Measurements from ENCODE around the gene TTC1.
A peak's percentile ranks its signal among the peaks of the same experiment; 100 is the strongest.
"Not testable (repeated sequence)": the region's sequence is repeated elsewhere in the genome, so short reads cannot be mapped to it uniquely, and the experiment has no call there.

The TTC1 gene

GRCh38 chr5:160011471-160011870 is 2.5 kb downstream of the TTC1 start:
- Histone ChIP-seq H3K18ac (ENCODE audit: low read length) (no peak overlapping the region), H3K4me1 (ENCODE audit: control insufficient read depth in 1 of 2, insufficient read depth in 2 of 2, low read length in 2 of 2) (peaks cover 3 to 6% of the 10 kb centered on the region in 2 experiments), H2AK5ac (ENCODE audit: low read length) (no peak overlapping the region), H3K79me1 (ENCODE audit: low read length) (no peaks in the 10 kb centered on the region), H2BK120ac (ENCODE audit: insufficient read depth, low read length, poor library complexity) (no peak overlapping the region), H4K12ac (ENCODE audit: low read depth, low read length) (no peak overlapping the region), H3K23ac (ENCODE audit: low read length) (no peak overlapping the region), H3K4me2 (ENCODE audit: low read length) (no peak overlapping the region), H3K9me3 (ENCODE audit: insufficient read depth, low read depth, low read length) (no peaks in the 10 kb centered on the region), H2BK12ac (ENCODE audit: low read length) (no peak overlapping the region), H3K9ac (ENCODE audit: low read length) (no peak overlapping the region), H3K36me3 (ENCODE audit: control insufficient read depth in 1 of 2, insufficient read depth in 2 of 2, low read length in 2 of 2) (peaks cover 4 to 9% of the 10 kb centered on the region in 2 experiments), H3K27ac (ENCODE audit: low read depth, low read length) (no peak overlapping the region), H3K79me2 (ENCODE audit: control insufficient read depth, insufficient read depth, low read length, poor library complexity) (peaks cover 5% of the 10 kb centered on the region), H2AFZ (ENCODE audit: insufficient read depth, low read length, poor library complexity) (no peak overlapping the region), H3K14ac (ENCODE audit: low read length) (no peak overlapping the region), H2BK5ac (ENCODE audit: low read depth, low read length, poor library complexity) (no peak overlapping the region), H4K8ac (ENCODE audit: low read depth, low read length) (no peak overlapping the region), H3K4ac (ENCODE audit: low read depth, low read length) (no peak overlapping the region), H3K4me3 (ENCODE audit: low read depth, low read length) (no peak overlapping the region), H3K27me3 (ENCODE audit: insufficient read depth, low read length) (no peaks in the 10 kb centered on the region), H4K91ac (ENCODE audit: low read depth, low read length) (no peak overlapping the region)
- peak in 1 of 2 donors; percentile 52 for DNase-seq

DNA sequence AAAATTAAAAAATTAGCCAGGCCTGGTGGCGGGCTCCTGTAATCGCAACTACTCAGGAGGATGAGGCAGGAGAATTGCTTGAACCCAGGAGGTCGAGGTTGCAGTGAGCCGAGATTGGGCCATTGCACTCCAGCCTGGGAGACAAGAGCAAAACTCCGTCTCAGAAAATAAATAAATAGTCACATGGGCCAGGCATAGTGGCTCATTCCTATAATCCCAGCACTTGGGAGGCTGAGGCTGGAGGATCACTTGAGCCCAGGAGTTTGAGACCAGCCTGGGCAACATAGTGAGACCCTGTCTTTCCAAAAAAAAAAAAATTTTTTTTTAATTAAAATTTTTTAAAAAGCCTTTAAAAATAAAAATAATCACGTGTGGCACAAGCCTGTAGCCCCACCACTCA is 5.3 kb downstream of the TTC1 start:
- no CpG with 5 or more reads among the region's 6 CpGs for WGBS (ENCODE audit: extremely low coverage, insufficient coverage, insufficient read length)
- H2BK5ac ChIP-seq (ENCODE audit: low read depth, low read length, poor library complexity); H3K27ac ChIP-seq (ENCODE audit: low read depth, low read length); H3K36me3 ChIP-seq (ENCODE audit: control insufficient read depth in 1 of 2, insufficient read depth in 2 of 2, low read length in 2 of 2); H4K8ac ChIP-seq (ENCODE audit: low read depth, low read length); H2AK5ac ChIP-seq (ENCODE audit: low read length); H3K4me3 ChIP-seq (ENCODE audit: low read depth, low read length); H2BK120ac ChIP-seq (ENCODE audit: insufficient read depth, low read length, poor library complexity); H2BK12ac ChIP-seq (ENCODE audit: low read length); H2AFZ ChIP-seq (ENCODE audit: insufficient read depth, low read length, poor library complexity); H4K91ac ChIP-seq (ENCODE audit: low read depth, low read length); H3K4ac ChIP-seq (ENCODE audit: low read depth, low read length); H3K18ac ChIP-seq (ENCODE audit: low read length); H4K12ac ChIP-seq (ENCODE audit: low read depth, low read length); H3K4me1 ChIP-seq (ENCODE audit: control insufficient read depth in 1 of 2, insufficient read depth in 2 of 2, low read length in 2 of 2); DNase-seq; H3K4me2 ChIP-seq (ENCODE audit: low read length); H3K14ac ChIP-seq (ENCODE audit: low read length); H3K27me3 ChIP-seq (ENCODE audit: insufficient read depth, low read length); H3K9me3 ChIP-seq (ENCODE audit: insufficient read depth, low read depth, low read length); H3K79me2 ChIP-seq (ENCODE audit: control insufficient read depth, insufficient read depth, low read length, poor library complexity); H3K23ac ChIP-seq (ENCODE audit: low read length); H3K79me1 ChIP-seq (ENCODE audit: low read length); H3K9ac ChIP-seq (ENCODE audit: low read length): not testable (repeated sequence)

- Histone ChIP-seq H3K27ac (ENCODE audit: low read depth, low read length) (no peak overlapping the region), H3K14ac (ENCODE audit: low read length) (no peak overlapping the region), H2BK12ac (ENCODE audit: low read length) (no peak overlapping the region), H3K4me2 (ENCODE audit: low read length) (no peak overlapping the region), H2BK120ac (ENCODE audit: insufficient read depth, low read length, poor library complexity) (no peak overlapping the region), H3K18ac (ENCODE audit: low read length) (no peak overlapping the region), H3K27me3 (ENCODE audit: insufficient read depth, low read length) (no peaks in the 10 kb centered on the region), H3K4me3 (ENCODE audit: low read depth, low read length) (no peak overlapping the region), H2BK5ac (ENCODE audit: low read depth, low read length, poor library complexity) (no peak overlapping the region), H3K23ac (ENCODE audit: low read length) (no peak overlapping the region), H2AFZ (ENCODE audit: insufficient read depth, low read length, poor library complexity) (no peak overlapping the region), H3K4ac (ENCODE audit: low read depth, low read length) (no peak overlapping the region), H3K36me3 (ENCODE audit: control insufficient read depth in 1 of 2, insufficient read depth in 2 of 2, low read length in 2 of 2) (peaks cover 4 to 9% of the 10 kb centered on the region in 2 experiments), H3K9me3 (ENCODE audit: insufficient read depth, low read depth, low read length) (no peaks in the 10 kb centered on the region), H4K12ac (ENCODE audit: low read depth, low read length) (no peak overlapping the region), H3K79me1 (ENCODE audit: low read length) (no peaks in the 10 kb centered on the region), H3K79me2 (ENCODE audit: control insufficient read depth, insufficient read depth, low read length, poor library complexity) (no peaks in the 10 kb centered on the region), H2AK5ac (ENCODE audit: low read length) (no peak overlapping the region), H3K4me1 (ENCODE audit: control insufficient read depth in 1 of 2, insufficient read depth in 2 of 2, low read length in 2 of 2) (no peaks in the 10 kb centered on the region), H3K9ac (ENCODE audit: low read length) (no peak overlapping the region), H4K8ac (ENCODE audit: low read depth, low read length) (no peak overlapping the region), H4K91ac (ENCODE audit: low read depth, low read length) (no peak overlapping the region)
- no CpG with 5 or more reads among the region's 2 CpGs for WGBS (ENCODE audit: extremely low coverage, insufficient coverage, insufficient read length)
- no peak for DNase-seq
Measured at GRCh38 chr5:160018945-160019625, 10.1 kb downstream of the TTC1 start.

GRCh38 chr5:160020266-160020770 is 11.4 kb downstream of the TTC1 start:
- no peak for DNase-seq
- Histone ChIP-seq H2AK5ac (ENCODE audit: low read length) (no peak overlapping the region), H2BK120ac (ENCODE audit: insufficient read depth, low read length, poor library complexity) (no peak overlapping the region), H3K36me3 (ENCODE audit: control insufficient read depth in 1 of 2, insufficient read depth in 2 of 2, low read length in 2 of 2) (peaks cover 7% of the 10 kb centered on the region in 2 experiments), H3K4ac (ENCODE audit: low read depth, low read length) (no peak overlapping the region), H3K14ac (ENCODE audit: low read length) (no peak overlapping the region), H3K27ac (ENCODE audit: low read depth, low read length) (no peak overlapping the region), H3K23ac (ENCODE audit: low read length) (no peak overlapping the region), H4K8ac (ENCODE audit: low read depth, low read length) (no peak overlapping the region), H2BK5ac (ENCODE audit: low read depth, low read length, poor library complexity) (no peak overlapping the region), H4K12ac (ENCODE audit: low read depth, low read length) (no peak overlapping the region), H3K27me3 (ENCODE audit: insufficient read depth, low read length) (no peaks in the 10 kb centered on the region), H3K4me1 (ENCODE audit: control insufficient read depth in 1 of 2, insufficient read depth in 2 of 2, low read length in 2 of 2) (no peaks in the 10 kb centered on the region), H3K79me1 (ENCODE audit: low read length) (no peaks in the 10 kb centered on the region), H3K9ac (ENCODE audit: low read length) (no peak overlapping the region), H3K18ac (ENCODE audit: low read length) (no peak overlapping the region), H3K4me3 (ENCODE audit: low read depth, low read length) (no peak overlapping the region), H3K4me2 (ENCODE audit: low read length) (no peak overlapping the region), H2BK12ac (ENCODE audit: low read length) (no peak overlapping the region), H3K79me2 (ENCODE audit: control insufficient read depth, insufficient read depth, low read length, poor library complexity) (no peaks in the 10 kb centered on the region), H4K91ac (ENCODE audit: low read depth, low read length) (no peak overlapping the region), H3K9me3 (ENCODE audit: insufficient read depth, low read depth, low read length) (no peaks in the 10 kb centered on the region), H2AFZ (ENCODE audit: insufficient read depth, low read length, poor library complexity) (no peak overlapping the region)
- WGBS (ENCODE audit: extremely low coverage, insufficient coverage, insufficient read length): no CpG with 5 or more reads among the region's 7 CpGs
